SKM-1 treated with dmso at 0.1 percent for 144 hours (cell line): ENCODE measurements around the gene C1QL3.

Experiments
- DNase-seq: peaks from one replicate; lab custom pipeline; 2025; ENCODE audit not compliant: unreplicated experiment; lab: John Stamatoyannopoulos, UW

C1QL3 gene

DNA sequence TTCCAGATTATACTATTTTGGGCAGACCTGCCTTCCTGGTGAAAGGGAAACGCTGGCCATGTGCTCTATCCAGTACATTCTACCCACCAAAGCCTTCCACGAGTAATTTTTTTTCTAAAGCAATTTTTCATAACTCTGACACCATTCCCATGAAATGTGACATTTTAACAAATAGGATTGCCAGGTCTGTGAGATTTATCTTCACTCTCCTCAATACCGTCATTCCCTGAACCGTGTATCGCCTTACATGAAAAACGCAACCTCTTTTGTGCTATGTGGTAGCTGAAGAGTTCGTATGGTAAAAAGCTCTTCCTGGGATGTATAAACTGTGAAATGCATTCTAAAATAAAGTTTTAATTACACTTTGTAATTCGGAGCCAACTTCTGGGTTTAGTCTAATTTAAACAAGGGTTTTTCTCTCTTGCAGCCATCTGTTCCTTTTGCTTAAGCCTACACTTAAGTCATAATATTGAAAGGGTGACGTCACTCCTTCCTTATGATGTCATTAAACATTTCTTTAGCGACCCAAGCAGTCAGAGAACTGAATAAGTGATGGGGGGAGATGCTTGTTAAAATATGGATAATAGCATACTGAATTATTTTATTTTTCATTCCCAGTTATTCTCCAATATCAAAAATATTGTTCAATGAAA, 27.7 kb downstream of the C1QL3 start:
- no peak for DNase-seq

DNA sequence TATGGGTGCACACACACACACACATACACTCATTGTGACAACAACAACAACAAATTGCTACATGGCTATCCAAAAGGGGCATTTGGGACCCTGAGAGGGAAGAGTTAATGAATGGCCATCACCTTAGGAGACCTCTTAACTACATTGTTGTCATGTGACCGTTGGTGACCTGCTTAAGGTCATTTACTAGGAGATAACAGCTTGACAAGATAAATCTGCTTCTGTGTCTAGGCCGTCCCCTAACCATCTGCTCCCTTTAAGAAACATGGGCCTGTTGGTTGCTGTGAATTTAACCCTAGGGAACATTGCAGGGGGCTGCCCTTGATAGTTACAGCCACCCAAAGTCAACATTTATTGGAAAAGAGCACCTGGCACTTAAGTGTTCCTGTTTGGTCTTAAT, 29.7 kb downstream of the C1QL3 start:
- no peak for DNase-seq

DNA sequence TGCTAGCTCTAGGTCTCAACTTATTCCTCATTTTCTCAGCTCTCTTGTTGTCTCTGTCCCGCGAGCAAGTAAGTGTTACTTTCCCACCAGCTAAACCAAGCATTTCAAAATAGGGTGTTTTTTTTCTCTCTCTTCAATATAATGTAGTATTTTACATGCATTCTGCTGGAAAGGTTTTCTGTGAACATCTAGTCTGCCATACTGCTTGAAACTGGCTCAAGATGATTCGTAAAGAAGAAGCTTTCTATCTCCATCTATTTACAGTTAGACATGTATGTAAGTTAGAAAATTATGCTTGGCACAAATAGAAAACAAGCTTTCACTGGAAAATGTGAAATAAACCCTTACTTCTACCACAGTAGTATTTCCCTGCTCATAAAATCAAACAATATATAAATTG, 31.2 kb downstream of the C1QL3 start:
- DNase-seq = no peak

DNA sequence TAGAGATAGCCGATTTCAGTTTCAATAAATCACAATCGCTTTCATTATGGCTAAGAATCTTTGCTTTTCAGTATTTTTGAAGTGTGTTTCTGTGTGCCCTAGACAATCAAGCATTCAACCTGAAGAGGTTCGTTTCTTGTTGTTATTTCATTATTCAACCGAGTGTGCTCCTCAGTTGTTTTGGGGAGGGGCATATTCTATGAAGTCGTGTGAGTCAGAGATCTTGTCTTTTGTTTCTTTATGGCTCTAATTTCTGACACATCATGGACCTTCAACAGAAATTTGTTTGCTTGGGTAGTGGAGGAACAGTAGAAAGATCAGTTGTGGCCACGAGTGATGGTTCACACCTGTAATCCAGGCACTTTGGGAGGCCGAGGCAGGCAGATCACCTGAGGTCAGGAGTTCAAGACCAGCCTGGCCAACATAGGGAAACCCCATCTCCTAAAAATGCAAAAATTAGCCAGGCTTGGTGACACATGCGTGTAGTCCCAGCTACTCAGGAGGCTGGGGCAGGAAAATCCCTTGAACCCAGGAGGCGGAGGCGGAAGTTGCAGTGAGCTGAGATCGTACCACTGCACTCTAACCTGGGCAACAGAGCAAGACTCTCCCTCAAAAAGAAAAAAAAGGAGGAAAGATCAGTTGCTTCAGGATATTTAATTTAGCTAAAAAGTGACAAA, 38.3 kb downstream of the C1QL3 start:
- no peak for DNase-seq

DNA sequence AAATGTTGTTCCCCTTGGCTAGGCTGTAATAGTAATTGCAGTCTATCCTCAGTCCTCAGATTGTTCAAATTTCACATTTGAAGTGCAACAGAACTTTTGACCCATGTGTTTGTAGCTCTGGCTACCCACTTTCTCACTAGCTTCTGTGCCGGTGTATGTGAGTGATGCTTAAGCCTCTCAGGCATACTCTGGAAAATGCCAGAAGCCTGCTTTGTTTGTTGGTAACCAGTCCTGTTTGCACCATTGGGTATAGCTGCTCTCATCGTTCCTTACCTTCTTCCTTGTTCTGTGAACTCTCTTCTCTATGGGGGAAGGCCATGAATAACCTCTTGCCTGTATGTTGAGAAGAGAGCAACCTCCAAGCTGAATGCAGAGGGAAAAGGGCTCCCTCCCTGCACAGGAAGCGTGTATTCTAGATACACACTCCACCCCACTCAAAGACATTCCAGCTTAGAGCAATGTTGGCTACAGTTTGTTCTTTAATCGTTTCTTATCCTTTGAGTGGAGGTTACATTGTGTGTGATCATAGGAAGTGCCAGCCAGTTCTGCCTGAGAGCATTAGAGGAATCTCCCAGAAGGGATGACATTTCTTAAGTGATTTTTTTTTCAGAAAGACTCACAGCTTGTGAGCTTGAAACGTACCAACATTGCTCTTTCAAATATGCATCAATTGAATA, 40.5 kb downstream of the C1QL3 start:
- no peak for DNase-seq

DNA sequence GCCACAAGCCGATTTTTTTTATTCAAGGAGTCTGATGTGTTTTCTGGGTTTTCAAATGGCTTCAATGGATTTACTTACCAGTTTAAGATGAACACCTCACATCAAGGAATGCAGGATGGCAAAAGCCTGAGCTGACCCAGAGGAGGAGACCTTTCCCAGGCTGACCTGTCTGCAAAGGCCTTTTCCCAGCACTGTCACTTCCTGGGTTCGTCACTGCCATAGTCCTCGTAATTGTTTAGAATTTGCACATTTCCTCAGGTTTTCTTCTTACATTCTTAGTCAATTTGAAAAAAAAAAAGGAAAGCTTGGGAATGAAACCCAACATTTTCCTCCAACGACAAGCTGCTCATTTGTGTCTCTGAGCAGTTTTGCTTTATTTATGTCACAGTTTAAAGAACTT, 42.9 kb downstream of the C1QL3 start:
- no peak for DNase-seq

DNA sequence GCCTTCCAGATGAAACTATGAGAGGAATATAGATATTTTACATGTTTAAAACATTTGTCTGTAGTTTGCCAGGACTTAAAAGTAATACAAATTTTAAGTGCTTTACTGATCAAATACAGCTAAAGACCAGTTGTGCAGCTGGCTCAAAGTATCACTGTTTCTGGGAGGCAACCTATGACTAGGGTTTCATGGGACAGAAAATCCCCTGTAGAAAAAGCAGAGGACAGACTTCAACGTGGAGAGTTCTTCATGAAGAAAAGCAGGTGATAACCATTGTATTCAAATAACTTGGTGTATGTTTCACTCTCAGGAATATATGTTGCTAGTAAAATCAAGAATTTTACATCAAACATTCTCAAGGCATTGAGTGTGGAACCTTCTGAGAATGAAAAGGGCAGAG, 43.9 kb downstream of the C1QL3 start:
- DNase-seq = no peak

DNA sequence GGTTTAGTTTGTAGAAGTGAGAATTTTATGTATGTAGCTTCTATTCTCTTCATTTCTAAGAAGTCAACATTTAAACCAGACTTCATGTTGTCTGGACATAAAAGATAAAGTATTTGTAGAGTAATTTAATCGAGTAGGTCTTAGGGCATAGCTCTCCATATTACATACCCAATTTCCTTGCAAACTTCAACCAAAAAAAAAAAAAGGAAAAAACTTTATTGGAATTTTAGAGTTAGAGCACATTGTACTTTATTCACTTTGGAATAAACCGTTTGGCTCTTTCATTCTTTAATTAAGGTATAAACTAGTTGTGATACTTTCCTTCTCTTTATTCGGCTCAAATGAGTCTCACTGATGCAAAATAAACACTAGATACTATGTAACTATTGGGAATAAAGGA, 48.9 kb downstream of the C1QL3 start:
- no peak for DNase-seq

DNA sequence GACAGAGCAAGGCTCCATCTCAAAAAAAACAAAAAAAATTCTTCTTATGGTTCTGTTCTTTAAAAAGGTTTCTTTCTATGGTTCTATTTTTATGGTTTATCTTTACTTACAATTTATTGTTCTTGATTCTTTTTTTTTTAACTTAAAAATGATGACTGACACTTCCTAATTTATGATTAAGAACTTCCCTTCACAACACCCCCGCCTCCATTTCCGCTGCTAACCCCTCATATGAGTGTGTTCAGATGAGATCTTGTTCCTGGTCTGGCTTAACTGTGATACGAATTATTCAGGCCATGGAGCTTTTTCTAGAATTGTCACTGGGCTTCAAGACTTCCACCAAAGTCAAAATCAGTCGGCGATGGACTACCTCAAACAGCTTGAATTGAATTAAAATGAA, 50.9 kb downstream of the C1QL3 start:
- DNase-seq = no peak

DNA sequence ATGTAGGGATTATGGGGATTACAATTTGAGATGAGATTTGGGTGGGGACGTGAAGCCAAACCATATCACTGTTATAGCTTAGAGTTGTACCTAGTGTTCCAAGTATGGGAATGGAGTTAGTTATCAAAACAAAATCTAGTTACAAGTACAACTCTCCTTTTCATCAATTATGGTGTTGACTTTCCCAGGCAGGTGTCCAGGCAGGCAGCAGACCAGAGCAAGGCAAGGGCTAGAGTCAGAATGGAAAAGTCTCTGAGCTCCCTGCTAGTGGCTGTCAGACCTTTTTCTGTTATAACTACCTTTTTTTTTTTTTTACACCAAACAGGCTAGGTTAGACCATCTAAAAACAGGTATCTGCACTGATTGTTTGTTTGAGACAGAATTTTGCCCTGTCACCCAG, 55.7 kb downstream of the C1QL3 start:
- DNase-seq = no peak
